ENCODE results near the gene TRAPPC5. TPM values are rescaled to one million over a fixed set of nuclear protein-coding genes. Genes with fewer than 3 reads are reported as not detected.

TRAPPC5 gene
- total RNA-seq, 2 experiments from 2014 or later, result 41.3 to 43.4 TPM

GRCh38 chr19:7646426-7646700 lies 34.3 kb upstream of the TRAPPC5 start:
- Mint-ChIP-seq H3K9me3 (no peaks in the 10 kb centered on the region), H3K36me3 (ENCODE audit: low read depth) (peaks cover 27% of the 10 kb centered on the region), H3K4me3 (no peak overlapping the region), H3K27ac (no peak overlapping the region), H3K27me3 (no peaks in the 10 kb centered on the region), H3K4me1 (ENCODE audit: low read depth) (no peaks in the 10 kb centered on the region)
- Histone ChIP-seq H3K36me3 (ENCODE audit: insufficient read depth, low read length) (peaks cover 41% of the 10 kb centered on the region), H3K27ac (ENCODE audit: low read depth in 1 of 2, low read length in 2 of 2) (no peak overlapping the region), H3K27me3 (ENCODE audit: control insufficient read depth in 1 of 2, insufficient read depth in 2 of 2, low read length in 2 of 2) (no peaks in the 10 kb centered on the region), H3K4me1 (ENCODE audit: insufficient read depth, low read length) (peaks cover 9% of the 10 kb centered on the region), H3K9me3 (ENCODE audit: control insufficient read depth in 1 of 2, insufficient read depth in 1 of 2, low read length in 2 of 2) (no peaks in the 10 kb centered on the region), H3K4me3 (ENCODE audit: low read length) (no peak overlapping the region)
- POLR2A ChIA-PET, result no interaction called here
- CTCF ChIA-PET, result no interaction called here
- intact Hi-C loops (cut with DNase I, micrococcal nuclease), result no loop called here
- DNase-seq (no peak), ATAC-seq (ENCODE audit: poor library complexity) (no peak)
- TF ChIP-seq CTCF (IDR thresholded peaks at IDR 0.05), result no peak

DNA sequence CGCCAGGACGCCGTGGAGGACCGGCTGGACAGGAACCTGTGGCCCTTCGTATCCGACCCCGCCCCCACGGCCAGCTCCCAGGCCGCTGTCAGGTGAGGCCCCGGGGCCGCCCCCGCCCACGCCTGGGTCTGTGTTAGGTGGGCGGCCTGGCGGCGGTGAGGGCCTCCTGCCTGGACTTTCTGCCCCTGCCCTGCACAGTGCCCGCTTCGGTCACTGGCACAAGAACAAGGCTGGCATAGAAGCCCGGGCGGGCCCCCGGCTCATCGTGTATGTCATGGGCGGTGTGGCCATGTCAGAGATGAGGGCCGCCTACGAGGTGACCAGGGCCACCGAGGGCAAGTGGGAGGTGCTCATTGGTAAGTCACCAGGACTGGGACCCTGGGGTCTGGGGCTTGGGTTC lies 33.5 kb upstream of the TRAPPC5 start:
- Mint-ChIP-seq H3K27me3 (no peaks in the 10 kb centered on the region), H3K36me3 (ENCODE audit: low read depth) (peaks cover 27% of the 10 kb centered on the region), H3K9me3 (no peaks in the 10 kb centered on the region), H3K4me3 (no peak overlapping the region), H3K4me1 (ENCODE audit: low read depth) (peaks cover 4% of the 10 kb centered on the region), H3K27ac (no peak overlapping the region)
- peaks cover 14% of the 10 kb centered on the region for H3K4me1 ChIP-seq (ENCODE audit: insufficient read depth, low read length)
- no peaks in the 10 kb centered on the region for H3K9me3 ChIP-seq (ENCODE audit: control insufficient read depth in 1 of 2, insufficient read depth in 1 of 2, low read length in 2 of 2)
- no peak overlapping the region for H3K27ac ChIP-seq (ENCODE audit: low read depth in 1 of 2, low read length in 2 of 2)
- H3K36me3 ChIP-seq (ENCODE audit: insufficient read depth, low read length), result peaks cover 38% of the 10 kb centered on the region
- peak in 1 of 14 experiments; percentile 24 for DNase-seq
- ATAC-seq (ENCODE audit: poor library complexity), result no peak
- intact Hi-C loops (cut with DNase I, micrococcal nuclease), result no loop called here
- ChIA-PET CTCF (no interaction called here), POLR2A (no interaction called here)
- H3K27me3 ChIP-seq (ENCODE audit: control insufficient read depth in 1 of 2, insufficient read depth in 2 of 2, low read length in 2 of 2), result no peaks in the 10 kb centered on the region
- TF ChIP-seq CTCF (IDR thresholded peaks at IDR 0.05), result no peak
- H3K4me3 ChIP-seq (ENCODE audit: low read length), result no peak overlapping the region

DNA sequence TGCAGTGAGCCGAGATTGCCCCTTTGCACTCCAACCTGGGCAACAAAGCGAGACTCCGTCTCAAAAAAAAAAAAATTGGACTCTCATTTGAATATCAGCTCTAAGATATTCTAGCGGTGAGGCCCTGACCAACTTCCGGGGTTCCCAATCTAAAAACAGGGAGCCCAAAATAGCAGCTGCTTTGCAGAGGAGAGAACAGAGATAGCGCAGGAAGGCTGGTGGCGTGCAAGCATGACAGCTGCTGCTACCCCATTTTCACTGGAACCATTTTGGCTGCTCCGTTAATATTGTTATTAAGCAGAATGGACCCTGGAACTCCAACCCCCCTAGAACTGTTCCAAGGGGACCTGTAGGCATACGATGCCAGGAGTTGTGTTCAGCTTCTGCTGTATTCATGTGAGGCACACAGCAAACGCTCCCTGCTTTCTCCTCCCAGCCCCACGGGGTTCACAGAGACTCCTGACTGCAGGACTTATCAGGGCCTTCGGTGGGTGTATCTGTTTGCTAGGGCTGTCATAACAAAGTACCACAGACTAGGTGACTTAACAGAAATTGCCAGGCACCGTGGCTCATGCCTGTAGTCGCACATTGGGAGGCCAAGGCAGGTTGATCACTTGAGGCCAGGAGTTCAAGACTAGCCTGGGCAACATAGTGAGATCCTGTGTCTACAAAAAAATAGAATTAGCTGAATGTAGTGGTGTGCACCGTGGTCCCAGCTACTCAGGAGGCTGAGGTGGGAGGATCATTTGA lies 32.2 kb upstream of the TRAPPC5 start:
- no peak for DNase-seq
- peaks cover 20% of the 10 kb centered on the region for H3K4me1 ChIP-seq (ENCODE audit: insufficient read depth, low read length)
- Mint-ChIP-seq H3K4me3 (no peak overlapping the region), H3K9me3 (no peaks in the 10 kb centered on the region), H3K4me1 (ENCODE audit: low read depth) (peaks cover 12% of the 10 kb centered on the region), H3K36me3 (ENCODE audit: low read depth) (peaks cover 27% of the 10 kb centered on the region), H3K27me3 (no peaks in the 10 kb centered on the region), H3K27ac (no peak overlapping the region)
- no peak overlapping the region for H3K4me3 ChIP-seq (ENCODE audit: low read length)
- ChIA-PET POLR2A (interaction anchor here (0.8 to 1.2 kb wide), 2 partner anchors 11 to 19 kb away, joined by 3 read pairs; partner anchors contain the start of genes PET100 and XAB2), CTCF (no interaction called here)
- H3K36me3 ChIP-seq (ENCODE audit: insufficient read depth, low read length), result peaks cover 30% of the 10 kb centered on the region
- ATAC-seq (ENCODE audit: poor library complexity), result no peak
- intact Hi-C loops (cut with DNase I, micrococcal nuclease), result no loop called here
- TF ChIP-seq CTCF (IDR thresholded peaks at IDR 0.05), result no peak
- H3K27ac ChIP-seq (ENCODE audit: low read depth in 1 of 2, low read length in 2 of 2), result no peak overlapping the region
- H3K27me3 ChIP-seq (ENCODE audit: control insufficient read depth in 1 of 2, insufficient read depth in 2 of 2, low read length in 2 of 2), result no peaks in the 10 kb centered on the region
- H3K9me3 ChIP-seq (ENCODE audit: control insufficient read depth in 1 of 2, insufficient read depth in 1 of 2, low read length in 2 of 2), result no peaks in the 10 kb centered on the region
